Astrocyte of the cerebellum (primary cell): ENCODE data around the gene OR7E24.

Source experiments
- DNase-seq: peaks from one replicate; pipeline ENCODE4 v3.0.0-alpha.2; 2011; ENCODE audit warnings: low read depth
- H3K4me3 ChIP-seq: 2 replicates; pipeline ENCODE4 v1.5.1; 2011; ENCODE audit warnings: mild to moderate bottlenecking, low read depth, low read length, moderate library complexity
- CTCF ChIP-seq: IDR thresholded peaks from 2 replicates; pipeline ENCODE4 v1.5.1; 2012; ENCODE audit warnings: low read length, low read depth, moderate library complexity, mild to moderate bottlenecking; ENCODE audit errors: missing control alignments
- in situ Hi-C: cut with HindIII; loops from 2 replicates; pipeline ENCODE4 v1.10.0; 2017; ENCODE audit warnings: low sequenced_read_pairs

OR7E24 gene

GRCh38 chr19:9296336-9296735 lies 45.6 kb downstream of the OR7E24 start:
- no peak overlapping the region for H3K4me3 ChIP-seq
- no peak for DNase-seq
- no peak for TF ChIP-seq CTCF
- in situ Hi-C loops: no loop called here
